ENCODE data around the gene TNFRSF1B. TPM values are rescaled to one million over a fixed set of nuclear protein-coding genes. Genes with fewer than 3 reads are reported as not detected.

The TNFRSF1B gene
- total RNA-seq, 6 experiments from 2014 or later, result 0.14 to 0.66 (median 0.33) TPM

DNA sequence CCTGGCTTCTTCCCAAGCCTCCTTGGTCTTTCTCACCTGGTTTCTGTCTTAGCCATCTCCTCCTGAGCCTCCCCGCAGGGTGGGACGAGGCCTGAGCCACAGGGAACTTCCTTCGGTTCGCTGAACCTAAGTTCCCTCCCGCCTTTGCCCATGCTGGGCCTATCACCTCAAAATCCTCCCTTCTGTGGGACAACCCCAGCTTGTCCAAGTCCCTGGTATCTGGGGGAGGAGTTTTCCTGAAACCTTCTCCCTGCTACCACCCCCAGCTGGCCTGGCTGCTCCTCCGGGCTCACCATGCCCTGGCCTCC is 35.4 kb downstream of the TNFRSF1B start:
- Mint-ChIP-seq H3K9me3 (no peaks in the 10 kb centered on the region), H3K4me3 (no peak overlapping the region), H3K27me3 (ENCODE audit: insufficient read depth) (peaks cover 14% of the 10 kb centered on the region), H3K27ac (no peak overlapping the region), H3K4me1 (ENCODE audit: low read depth) (no peaks in the 10 kb centered on the region), H3K36me3 (ENCODE audit: low read depth) (no peaks in the 10 kb centered on the region)
- no peak for TF ChIP-seq CTCF (IDR thresholded peaks at IDR 0.05)
- DNase-seq, result no peak

DNA sequence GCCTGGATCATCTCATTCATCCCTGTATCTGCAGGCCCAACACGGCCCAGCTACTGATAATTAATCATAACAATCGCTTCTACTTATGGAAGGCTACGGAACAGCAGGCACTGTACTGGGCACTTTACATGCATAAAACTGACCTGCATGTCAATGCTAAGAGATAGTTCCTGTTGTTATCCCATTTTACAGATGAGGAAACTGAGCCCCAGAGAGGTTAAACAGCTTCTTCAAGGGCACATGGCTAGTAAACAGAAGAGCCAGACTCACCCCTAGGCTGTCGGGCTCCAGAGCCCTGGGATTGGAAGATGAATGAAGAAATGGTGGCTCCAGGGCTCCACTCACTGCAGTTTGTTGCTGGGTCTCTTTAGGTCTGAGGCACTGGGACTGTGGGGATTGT is 35.8 kb downstream of the TNFRSF1B start:
- H3K4me3 Mint-ChIP-seq, result no peak overlapping the region
- DNase-seq, result no peak
- H3K4me1 Mint-ChIP-seq (ENCODE audit: low read depth), result no peaks in the 10 kb centered on the region
- peaks cover 14% of the 10 kb centered on the region for H3K27me3 Mint-ChIP-seq (ENCODE audit: insufficient read depth)
- no peaks in the 10 kb centered on the region for H3K9me3 Mint-ChIP-seq
- H3K36me3 Mint-ChIP-seq (ENCODE audit: low read depth), result no peaks in the 10 kb centered on the region
- no peak for TF ChIP-seq CTCF (IDR thresholded peaks at IDR 0.05)
- H3K27ac Mint-ChIP-seq, result no peak overlapping the region

DNA sequence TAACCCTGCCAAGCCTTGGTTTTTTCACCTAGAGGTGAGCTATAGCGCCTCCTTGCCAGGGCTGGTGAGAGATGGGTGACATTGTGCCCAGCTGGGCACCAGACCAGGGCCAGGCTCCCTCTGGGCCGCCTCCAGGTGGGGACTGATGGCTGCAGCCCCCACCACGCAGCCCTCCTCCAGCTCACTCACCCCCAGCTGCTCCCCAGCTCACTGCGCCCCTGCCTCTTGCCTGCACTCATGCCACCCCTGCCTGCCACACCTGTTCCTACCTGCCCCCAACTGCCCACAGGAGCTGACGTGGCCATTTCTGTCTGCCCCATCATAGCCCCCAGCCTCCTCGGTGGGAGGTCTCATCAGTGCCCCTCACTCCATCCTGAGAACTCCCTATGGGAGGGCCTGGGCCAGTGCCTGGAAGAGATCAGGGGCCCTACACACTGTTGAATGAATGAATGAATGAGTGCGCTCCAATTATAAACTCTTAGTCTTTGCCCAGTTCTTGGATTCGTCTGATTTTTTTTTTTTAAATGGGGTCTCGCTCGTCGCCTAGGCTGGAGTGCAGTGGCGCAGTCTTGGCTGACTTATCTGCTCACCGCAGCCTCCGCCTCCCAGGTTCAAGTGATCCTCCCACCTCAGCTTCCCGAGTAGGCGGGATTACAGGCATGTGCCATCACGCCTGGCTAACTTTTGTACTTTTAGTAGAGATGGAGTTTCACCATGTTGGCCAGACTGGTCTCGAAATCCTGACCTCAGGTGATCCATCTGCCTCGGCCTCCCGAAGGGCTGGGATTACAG is 36.6 kb downstream of the TNFRSF1B start:
- H3K9me3 Mint-ChIP-seq, result no peaks in the 10 kb centered on the region

DNA sequence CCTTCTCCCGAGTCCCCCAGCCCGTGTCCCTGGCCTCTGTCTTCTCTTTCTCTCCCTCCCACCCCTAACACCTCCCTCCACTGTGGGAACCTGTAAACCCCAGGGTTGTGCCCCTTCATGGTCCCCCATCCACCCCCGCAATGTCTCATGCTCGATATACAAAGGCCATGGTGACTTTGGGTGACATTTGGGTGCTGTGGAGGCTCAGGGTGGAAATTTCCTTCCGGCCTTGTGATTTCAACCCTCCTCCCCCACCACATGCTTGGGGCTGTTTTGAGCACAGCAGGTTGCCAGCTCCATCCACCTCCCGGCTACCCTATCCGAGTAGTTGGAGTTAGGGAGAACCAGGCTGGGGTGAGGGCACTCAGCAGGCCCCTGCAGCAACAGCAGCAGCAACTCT is 37.3 kb downstream of the TNFRSF1B start:
- Mint-ChIP-seq H3K27me3 (ENCODE audit: insufficient read depth) (peaks cover 16% of the 10 kb centered on the region), H3K4me3 (no peak overlapping the region), H3K9me3 (no peaks in the 10 kb centered on the region), H3K36me3 (ENCODE audit: low read depth) (no peaks in the 10 kb centered on the region), H3K27ac (no peak overlapping the region), H3K4me1 (ENCODE audit: low read depth) (no peaks in the 10 kb centered on the region)
- DNase-seq, result no peak
- TF ChIP-seq CTCF (IDR thresholded peaks at IDR 0.05), result no peak

More for the DNA sequence above, 36.6 kb downstream of the TNFRSF1B start:
- Mint-ChIP-seq H3K4me1 (ENCODE audit: low read depth) (no peaks in the 10 kb centered on the region), H3K4me3 (no peak overlapping the region), H3K36me3 (ENCODE audit: low read depth) (no peaks in the 10 kb centered on the region), H3K27ac (no peak overlapping the region), H3K27me3 (ENCODE audit: insufficient read depth) (peaks cover 16% of the 10 kb centered on the region)
- TF ChIP-seq CTCF (IDR thresholded peaks at IDR 0.05), result no peak
- no peak for DNase-seq

DNA sequence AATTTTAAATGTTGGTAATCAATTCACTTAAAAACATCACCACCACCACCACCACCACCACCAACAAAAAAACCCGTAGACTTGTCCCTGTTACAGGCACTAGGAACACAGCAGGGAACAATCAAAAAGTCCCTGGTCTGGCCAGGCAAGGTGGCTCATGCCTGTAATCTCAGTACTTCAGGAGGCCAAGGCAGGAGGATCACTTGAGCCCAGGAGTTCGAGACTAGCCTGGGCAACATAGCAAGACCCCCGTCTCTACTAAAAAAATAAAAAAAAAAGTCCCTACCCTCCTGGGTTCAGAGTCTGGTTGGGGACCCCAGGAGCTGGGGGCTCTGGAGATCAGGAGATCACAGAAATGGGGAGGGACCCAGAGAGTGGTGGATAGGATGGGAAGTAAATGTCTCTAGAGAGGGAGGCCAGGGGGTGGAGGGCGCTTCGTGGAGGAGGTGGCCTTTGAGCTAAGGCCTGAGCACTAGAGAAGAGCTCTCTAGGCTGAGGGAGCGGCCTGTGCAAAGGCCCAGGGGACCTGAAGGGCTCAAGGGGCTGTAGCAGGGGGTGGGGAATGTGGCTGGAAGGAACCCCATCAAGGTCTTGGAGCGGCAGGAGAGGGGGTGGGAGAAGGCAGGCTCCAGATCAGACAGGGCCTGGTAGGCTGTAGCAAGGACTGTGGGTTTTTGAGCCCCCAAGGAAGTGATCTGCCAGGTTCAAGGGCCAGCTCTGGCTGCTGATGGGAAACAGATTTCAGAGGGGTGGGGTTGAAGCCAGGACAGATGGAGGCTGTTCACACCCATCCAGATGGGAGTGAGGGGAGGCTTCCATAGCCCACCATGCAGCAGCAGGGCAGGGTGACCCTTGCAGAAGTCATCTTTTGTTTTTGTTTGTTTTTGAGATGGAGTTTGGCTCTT is 38.2 kb downstream of the TNFRSF1B start:
- no peak for DNase-seq
- H3K4me1 Mint-ChIP-seq (ENCODE audit: low read depth), result no peaks in the 10 kb centered on the region
- H3K9me3 Mint-ChIP-seq, result no peaks in the 10 kb centered on the region
- peaks cover 13% of the 10 kb centered on the region for H3K27me3 Mint-ChIP-seq (ENCODE audit: insufficient read depth)
- H3K27ac Mint-ChIP-seq, result no peak overlapping the region
- no peak for TF ChIP-seq CTCF (IDR thresholded peaks at IDR 0.05)
- H3K4me3 Mint-ChIP-seq, result no peak overlapping the region
- no peaks in the 10 kb centered on the region for H3K36me3 Mint-ChIP-seq (ENCODE audit: low read depth)

Measured in HFFc6 (cell line).